Sigmoid colon (tissue), 4 donors: ENCODE measurements around the gene LMNTD2.

Experiments used
- CTCF ChIP-seq, 4 experiments: fragments of 450-650 bp in 3 of 4; fragments of 200-600 bp in 1 of 4; IDR thresholded peaks; one replicate each; pipeline ENCODE4 v1.5.1; 2016 to 2019; ENCODE audit warnings: antibody characterized with exemption in 4 of 4, mild to moderate bottlenecking in 3 of 4, moderate library complexity in 2 of 4
- EP300 ChIP-seq, 4 donors: sonication (generic); formaldehyde crosslinking; IDR thresholded peaks; one replicate each; pipeline ENCODE4 v1.6.1; 2017; ENCODE audit warnings: antibody characterized with exemption in 4 of 4
- POLR2AphosphoS5 ChIP-seq, 4 donors: sonication (generic); formaldehyde crosslinking; IDR thresholded peaks; one replicate each; pipeline ENCODE4 v1.6.1; 2017; ENCODE audit warnings: antibody characterized with exemption in 4 of 4

- no peak for TF ChIP-seq EP300 (IDR thresholded peaks at IDR 0.05)
- no peak for TF ChIP-seq CTCF (IDR thresholded peaks at IDR 0.05)
- no peak for TF ChIP-seq POLR2AphosphoS5 (IDR thresholded peaks at IDR 0.05)
These were observed 3.8 kb downstream of the LMNTD2 start for GRCh38 chr11:556662-557256.
